ENCODE data around the gene DCLRE1B. TPM values are rescaled to one million over a fixed set of nuclear protein-coding genes. Genes with fewer than 3 reads are reported as not detected.

Gene DCLRE1B
- total and polyA plus RNA-seq, 9 of the 15 experiments (the other 6 are each of a cell fraction or from before 2014, with no cell fraction given), result 10.6 to 28.8 (median 17.2) TPM

DNA sequence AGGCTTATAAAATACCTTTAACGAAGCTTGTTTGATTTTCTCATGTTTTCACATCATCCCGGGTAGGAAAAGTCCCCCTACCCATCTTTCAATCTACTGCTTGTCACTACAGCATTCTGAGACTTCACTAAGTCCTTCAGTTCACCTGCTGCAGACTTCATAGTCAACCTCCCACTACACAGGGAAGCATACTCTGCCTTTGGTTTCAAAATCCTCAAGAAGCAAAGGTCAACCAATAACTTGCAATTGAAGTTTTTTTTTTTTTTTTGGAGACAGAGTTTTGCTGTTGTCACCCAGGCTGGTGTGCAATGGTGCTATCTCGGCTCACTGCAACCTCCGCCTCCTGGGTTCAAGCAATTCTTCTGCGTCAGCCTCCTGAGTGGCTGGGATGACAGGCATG, 28.9 kb upstream of the DCLRE1B start:
- no peaks in the 10 kb centered on the region for H3K79me2 ChIP-seq (ENCODE audit: control insufficient read depth, insufficient read depth, low read length)
- no peak overlapping the region for H2AFZ ChIP-seq (ENCODE audit: low read depth, low read length)
- CTCF ChIA-PET (ENCODE audit: low intra/inter-chr PET ratio), result no interaction called here
- no peaks in the 10 kb centered on the region for H3K36me3 ChIP-seq (ENCODE audit: control insufficient read depth, insufficient read depth, low read length)
- POLR2A ChIA-PET, result interaction anchor here (0.6 to 1.5 kb wide), 5 partner anchors 8 to 1994 kb away, joined by 3 to 5 read pairs (median 4); no protein-coding TSS in a partner anchor
- in situ Hi-C loops (cut with MboI), result no loop called here
- no TSS peak for BruUV-seq (replicated peaks)
- no peak for FAIRE-seq
- no peak overlapping the region for H3K4me3 ChIP-seq
- H4K20me1 ChIP-seq (replicated peaks; ENCODE audit: control insufficient read depth, insufficient read depth, low read length), result no peaks in the 10 kb centered on the region
- H3K27ac ChIP-seq (ENCODE audit: extremely low read depth, low read depth, low read length), result no peak overlapping the region
- no peaks in the 10 kb centered on the region for H3K27me3 ChIP-seq (ENCODE audit: control insufficient read depth in 2 of 2, insufficient read depth in 2 of 2, low read length in 2 of 2)
- intact Hi-C loops (cut with micrococcal nuclease), result no loop called here
- H3K9me1 ChIP-seq (ENCODE audit: control insufficient read depth, insufficient read depth, low read length), result no peaks in the 10 kb centered on the region
- no peak overlapping the region for H3K9ac ChIP-seq (ENCODE audit: insufficient read depth in 1 of 2, low read depth in 2 of 2, low read length in 2 of 2)
- no peak for DNase-seq (ENCODE audit: extremely low read depth in 1 of 4, low spot score in 3 of 4)
- 50% methylated on average over 5 of the region's 5 CpGs for WGBS (ENCODE audit: insufficient coverage, low coverage, missing lambda C conversion rate)
- no peak for ATAC-seq
- no peak overlapping the region for H3K4me2 ChIP-seq (ENCODE audit: insufficient read depth, low read length)
- H3K4me1 ChIP-seq (replicated peaks in 1 of 2; ENCODE audit: control insufficient read depth in 2 of 2, insufficient read depth in 2 of 2, low read length in 2 of 2), result peaks cover 0 to 29% of the 10 kb centered on the region in 2 experiments; a peak in 4 of 5 replicates
- no peaks in the 10 kb centered on the region for H3K9me3 ChIP-seq (replicated peaks; ENCODE audit: control insufficient read depth, insufficient read depth, low read depth, low read length)
- TF ChIP-seq FOXK1 (CRISPR knock-in tag; IDR thresholded peaks at IDR 0.05; ENCODE audit: borderline replicate concordance) (no peak), MECOM (CRISPR knock-in tag; IDR thresholded peaks at IDR 0.05) (no peak), ZNF212 (CRISPR knock-in tag; IDR thresholded peaks at IDR 0.05) (no peak), ZNF143 (CRISPR knock-in tag; IDR thresholded peaks at IDR 0.05) (no peak), ZNF77 (CRISPR knock-in tag; IDR thresholded peaks at IDR 0.05) (no peak), CREM (IDR thresholded peaks at IDR 0.05; ENCODE audit: low read depth) (no peak), TGIF2 (CRISPR knock-in tag; IDR thresholded peaks at IDR 0.05) (no peak), CHD4 (IDR thresholded peaks at IDR 0.05; ENCODE audit: insufficient read depth, insufficient replicate concordance, low read depth, low read length, poor library complexity, severe bottlenecking) (no peak), TEAD4 (IDR thresholded peaks at IDR 0.05; ENCODE audit: low read length) (no peak), TEAD4 (CRISPR knock-in tag; IDR thresholded peaks at IDR 0.05; ENCODE audit: borderline replicate concordance) (no peak), TAF15 (IDR thresholded peaks at IDR 0.05; ENCODE audit: low read depth, low read length) (no peak), ZNF668 (CRISPR knock-in tag; IDR thresholded peaks at IDR 0.05) (no peak), TCF7 (IDR thresholded peaks at IDR 0.05; ENCODE audit: borderline replicate concordance) (no peak), STAG1 (CRISPR knock-in tag; IDR thresholded peaks at IDR 0.05; ENCODE audit: borderline replicate concordance) (no peak)
- TF ChIP-seq, protein P1, sequence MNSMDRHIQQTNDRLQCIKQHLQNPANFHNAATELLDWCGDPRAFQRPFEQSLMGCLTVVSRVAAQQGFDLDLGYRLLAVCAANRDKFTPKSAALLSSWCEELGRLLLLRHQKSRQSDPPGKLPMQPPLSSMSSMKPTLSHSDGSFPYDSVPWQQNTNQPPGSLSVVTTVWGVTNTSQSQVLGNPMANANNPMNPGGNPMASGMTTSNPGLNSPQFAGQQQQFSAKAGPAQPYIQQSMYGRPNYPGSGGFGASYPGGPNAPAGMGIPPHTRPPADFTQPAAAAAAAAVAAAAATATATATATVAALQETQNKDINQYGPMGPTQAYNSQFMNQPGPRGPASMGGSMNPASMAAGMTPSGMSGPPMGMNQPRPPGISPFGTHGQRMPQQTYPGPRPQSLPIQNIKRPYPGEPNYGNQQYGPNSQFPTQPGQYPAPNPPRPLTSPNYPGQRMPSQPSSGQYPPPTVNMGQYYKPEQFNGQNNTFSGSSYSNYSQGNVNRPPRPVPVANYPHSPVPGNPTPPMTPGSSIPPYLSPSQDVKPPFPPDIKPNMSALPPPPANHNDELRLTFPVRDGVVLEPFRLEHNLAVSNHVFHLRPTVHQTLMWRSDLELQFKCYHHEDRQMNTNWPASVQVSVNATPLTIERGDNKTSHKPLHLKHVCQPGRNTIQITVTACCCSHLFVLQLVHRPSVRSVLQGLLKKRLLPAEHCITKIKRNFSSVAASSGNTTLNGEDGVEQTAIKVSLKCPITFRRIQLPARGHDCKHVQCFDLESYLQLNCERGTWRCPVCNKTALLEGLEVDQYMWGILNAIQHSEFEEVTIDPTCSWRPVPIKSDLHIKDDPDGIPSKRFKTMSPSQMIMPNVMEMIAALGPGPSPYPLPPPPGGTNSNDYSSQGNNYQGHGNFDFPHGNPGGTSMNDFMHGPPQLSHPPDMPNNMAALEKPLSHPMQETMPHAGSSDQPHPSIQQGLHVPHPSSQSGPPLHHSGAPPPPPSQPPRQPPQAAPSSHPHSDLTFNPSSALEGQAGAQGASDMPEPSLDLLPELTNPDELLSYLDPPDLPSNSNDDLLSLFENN (IDR thresholded peaks at IDR 0.05; ENCODE audit: low read depth in 2 of 2, low read length in 2 of 2), result no peak
- TF ChIP-seq, protein P2, sequence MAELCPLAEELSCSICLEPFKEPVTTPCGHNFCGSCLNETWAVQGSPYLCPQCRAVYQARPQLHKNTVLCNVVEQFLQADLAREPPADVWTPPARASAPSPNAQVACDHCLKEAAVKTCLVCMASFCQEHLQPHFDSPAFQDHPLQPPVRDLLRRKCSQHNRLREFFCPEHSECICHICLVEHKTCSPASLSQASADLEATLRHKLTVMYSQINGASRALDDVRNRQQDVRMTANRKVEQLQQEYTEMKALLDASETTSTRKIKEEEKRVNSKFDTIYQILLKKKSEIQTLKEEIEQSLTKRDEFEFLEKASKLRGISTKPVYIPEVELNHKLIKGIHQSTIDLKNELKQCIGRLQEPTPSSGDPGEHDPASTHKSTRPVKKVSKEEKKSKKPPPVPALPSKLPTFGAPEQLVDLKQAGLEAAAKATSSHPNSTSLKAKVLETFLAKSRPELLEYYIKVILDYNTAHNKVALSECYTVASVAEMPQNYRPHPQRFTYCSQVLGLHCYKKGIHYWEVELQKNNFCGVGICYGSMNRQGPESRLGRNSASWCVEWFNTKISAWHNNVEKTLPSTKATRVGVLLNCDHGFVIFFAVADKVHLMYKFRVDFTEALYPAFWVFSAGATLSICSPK (IDR thresholded peaks at IDR 0.05; ENCODE audit: borderline replicate concordance), result no peak
- TF ChIP-seq, protein P3, sequence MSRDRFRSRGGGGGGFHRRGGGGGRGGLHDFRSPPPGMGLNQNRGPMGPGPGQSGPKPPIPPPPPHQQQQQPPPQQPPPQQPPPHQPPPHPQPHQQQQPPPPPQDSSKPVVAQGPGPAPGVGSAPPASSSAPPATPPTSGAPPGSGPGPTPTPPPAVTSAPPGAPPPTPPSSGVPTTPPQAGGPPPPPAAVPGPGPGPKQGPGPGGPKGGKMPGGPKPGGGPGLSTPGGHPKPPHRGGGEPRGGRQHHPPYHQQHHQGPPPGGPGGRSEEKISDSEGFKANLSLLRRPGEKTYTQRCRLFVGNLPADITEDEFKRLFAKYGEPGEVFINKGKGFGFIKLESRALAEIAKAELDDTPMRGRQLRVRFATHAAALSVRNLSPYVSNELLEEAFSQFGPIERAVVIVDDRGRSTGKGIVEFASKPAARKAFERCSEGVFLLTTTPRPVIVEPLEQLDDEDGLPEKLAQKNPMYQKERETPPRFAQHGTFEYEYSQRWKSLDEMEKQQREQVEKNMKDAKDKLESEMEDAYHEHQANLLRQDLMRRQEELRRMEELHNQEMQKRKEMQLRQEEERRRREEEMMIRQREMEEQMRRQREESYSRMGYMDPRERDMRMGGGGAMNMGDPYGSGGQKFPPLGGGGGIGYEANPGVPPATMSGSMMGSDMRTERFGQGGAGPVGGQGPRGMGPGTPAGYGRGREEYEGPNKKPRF (IDR thresholded peaks at IDR 0.05; ENCODE audit: low read depth, low read length), result no peak

All from K562 (cell line).